HCT116 (cell line): ENCODE data around the gene MCAM. TPM values are rescaled to one million over a fixed set of nuclear protein-coding genes. Genes with fewer than 3 reads are reported as not detected.

Experiments
- ATAC-seq: fragments of 200-7000 bp; cut with Tn5 transposase; 2 replicates; pipeline ENCODE4 v1.9.1; 2020; ENCODE audit warnings: mild to moderate bottlenecking, moderate library complexity
- BruUV-seq: library from RNA; stranded (reverse); fragments of 400-500 nt; replicated peaks from 2 replicates; lab custom pipeline; 2021; lab: Mats Ljungman, UMichigan
- CTCF ChIA-PET: fragments of 300-600 bp; sonication (Branson Sonifier 250); formaldehyde crosslinking; loops from one replicate; lab custom pipeline; 2021; ENCODE audit warnings: antibody characterized with exemption; lab: Charles Lee
- POLR2A ChIA-PET: fragments of 300-600, 350-600 bp; sonication (Branson Sonifier 250); formaldehyde crosslinking; loops from one replicate; lab custom pipeline; 2021; ENCODE audit warnings: antibody characterized with exemption; lab: Charles Lee
- RAD21 ChIA-PET, 2 experiments: fragments of 300-600 bp; sonication (Branson Sonifier 250); formaldehyde crosslinking; loops; one replicate each; lab custom pipeline; 2023; ENCODE audit warnings: low total read pairs in 2 of 2; ENCODE audit not compliant: uncharacterized antibody in 2 of 2, unreplicated experiment in 2 of 2, low non-redundant PET in 1 of 2; lab: Charles Lee
- DNase-seq: peaks from one replicate; pipeline ENCODE4 v3.0.0-alpha.2; 2010; ENCODE audit warnings: low read depth, low spot score
- H2AFZ ChIP-seq: fragments of 200-600 bp; shearing (Covaris generic), sonication (generic); 2 replicates; pipeline ENCODE4 v1.6.1; 2017; ENCODE audit warnings: low read depth, mixed run types, mixed read lengths, antibody characterized with exemption, low read length; ENCODE audit not compliant: poor library complexity, severe bottlenecking
- H3K27ac ChIP-seq: 2 replicates; pipeline ENCODE4 v1.5.1; 2012; ENCODE audit warnings: low read depth, low read length
- H3K27me3 ChIP-seq: fragments of 200-600 bp; sonication (generic); 2 replicates; pipeline ENCODE4 v1.6.1; 2016; ENCODE audit warnings: mixed run types, low read length, mixed read lengths; ENCODE audit not compliant: insufficient read depth
- H3K36me3 ChIP-seq, 2 experiments: fragments of 200-500 bp in 1 of 2; fragments of 200-600 bp in 1 of 2; sonication (Bioruptor generic) in 1 of 2; sonication (generic) in 1 of 2; 2 replicates each; pipeline versions ENCODE4 v1.5.1 to v1.6.1; 2014 to 2016; ENCODE audit warnings: low read length in 2 of 2, inconsistent platforms in 1 of 2, mixed read lengths in 1 of 2, mixed run types in 1 of 2; ENCODE audit not compliant: insufficient read depth in 2 of 2, control insufficient read depth in 1 of 2
- H3K4me1 ChIP-seq, 2 experiments: fragments of 200-600 bp in 1 of 2; sonication (generic) in 1 of 2; 2 replicates each; pipeline versions ENCODE4 v1.5.1 to v1.6.1; 2012 to 2017; ENCODE audit warnings: low read length in 2 of 2, inconsistent platforms in 1 of 2, mild to moderate bottlenecking in 1 of 2, mixed read lengths in 1 of 2, mixed run types in 1 of 2, moderate library complexity in 1 of 2; ENCODE audit not compliant: insufficient read depth in 2 of 2, control insufficient read depth in 1 of 2
- H3K4me2 ChIP-seq: fragments of 200-600 bp; sonication (generic); 2 replicates; pipeline ENCODE4 v1.6.1; 2017; ENCODE audit warnings: mixed run types, low read length, mixed read lengths
- H3K4me3 ChIP-seq, 2 experiments: fragments of 200-600 bp in 1 of 2; sonication (generic) in 1 of 2; replicated peaks in 1 of 2; 2 replicates each; pipeline ENCODE4 v1.5.1; 2011 to 2016; ENCODE audit warnings: low read length in 2 of 2, control low read depth in 1 of 2, low read depth in 1 of 2, mild to moderate bottlenecking in 1 of 2, mixed read lengths in 1 of 2, mixed run types in 1 of 2
- H3K79me2 ChIP-seq: fragments of 200-600 bp; sonication (generic); 2 replicates; pipeline ENCODE4 v1.6.1; 2017; ENCODE audit warnings: mild to moderate bottlenecking, mixed run types, low read length, moderate library complexity, mixed read lengths; ENCODE audit not compliant: insufficient read depth
- H3K9ac ChIP-seq: fragments of 200-600 bp; sonication (generic); 2 replicates; pipeline ENCODE4 v1.6.1; 2016; ENCODE audit warnings: low read length, mixed read lengths
- H3K9me2 ChIP-seq: fragments of 200-600 bp; sonication (generic), shearing (Covaris generic); 2 replicates; pipeline ENCODE4 v1.6.1; 2017; ENCODE audit warnings: mixed run types, mild to moderate bottlenecking, moderate library complexity; ENCODE audit not compliant: insufficient read depth
- H3K9me3 ChIP-seq, 2 experiments: fragments of 200-500 bp in 1 of 2; fragments of 200-600 bp in 1 of 2; sonication (Bioruptor generic) in 1 of 2; sonication (generic) in 1 of 2; 2 replicates each; pipeline ENCODE4 v1.6.1; 2014 to 2017; ENCODE audit warnings: low read length in 2 of 2, mixed read lengths in 2 of 2, inconsistent platforms in 1 of 2, low read depth in 1 of 2, mild to moderate bottlenecking in 1 of 2, mixed run types in 1 of 2, moderate library complexity in 1 of 2; ENCODE audit not compliant: control insufficient read depth in 1 of 2, insufficient read depth in 1 of 2
- H4K20me1 ChIP-seq: fragments of 200-600 bp; sonication (generic), shearing (Covaris generic); 2 replicates; pipeline ENCODE4 v1.6.1; 2017; ENCODE audit warnings: mixed run types, mild to moderate bottlenecking, moderate library complexity; ENCODE audit not compliant: insufficient read depth
- ATF3 ChIP-seq: IDR thresholded peaks from 2 replicates; pipeline ENCODE4 v1.6.1; 2012
- EGR1 ChIP-seq: IDR thresholded peaks from 2 replicates; pipeline ENCODE4 v1.6.1; 2012; ENCODE audit warnings: low read depth
- EZH2 ChIP-seq: fragments of 200-600 bp; sonication (generic); IDR thresholded peaks from 2 replicates; pipeline ENCODE4 v1.6.1; 2017; ENCODE audit warnings: antibody characterized with exemption, mixed run types
- EZH2phosphoT487 ChIP-seq: fragments of 200-600 bp; IDR thresholded peaks from 2 replicates; pipeline ENCODE4 v1.6.1; 2018; ENCODE audit warnings: antibody characterized with exemption, borderline replicate concordance
- FOSL1 ChIP-seq: IDR thresholded peaks from 2 replicates; pipeline ENCODE4 v1.6.1; 2012; ENCODE audit warnings: low read depth
- MAX ChIP-seq: IDR thresholded peaks from 2 replicates; pipeline ENCODE4 v1.6.1; 2012
- SIN3A ChIP-seq: IDR thresholded peaks from 2 replicates; pipeline ENCODE4 v1.6.1; 2012; ENCODE audit warnings: low read depth
- SP1 ChIP-seq: IDR thresholded peaks from 2 replicates; pipeline ENCODE4 v1.6.1; 2012; ENCODE audit warnings: low read depth
- SRF ChIP-seq: IDR thresholded peaks from 2 replicates; pipeline ENCODE4 v1.6.1; 2012; ENCODE audit warnings: low read depth
- YY1 ChIP-seq: IDR thresholded peaks from 2 replicates; pipeline ENCODE4 v1.6.1; 2011; ENCODE audit warnings: low read length, low read depth, moderate library complexity, mild to moderate bottlenecking; ENCODE audit not compliant: insufficient replicate concordance; ENCODE audit errors: extremely low read depth
- ZBTB33 ChIP-seq: IDR thresholded peaks from 2 replicates; pipeline ENCODE4 v1.6.1; 2011; ENCODE audit warnings: mild to moderate bottlenecking, low read length, moderate library complexity; ENCODE audit not compliant: insufficient replicate concordance; ENCODE audit errors: extremely low read depth
- ZFX ChIP-seq: fragments of 450-650 bp; IDR thresholded peaks from 2 replicates; pipeline ENCODE4 v1.6.1; 2017
- ZNF274 ChIP-seq: fragments of 200-500 bp; sonication (Bioruptor generic); IDR thresholded peaks from 2 replicates; pipeline ENCODE4 v1.6.1; 2014; ENCODE audit warnings: mild to moderate bottlenecking, low read depth, low read length, inconsistent platforms
- intact Hi-C: fragments of 100-400 bp; cut with micrococcal nuclease; formaldehyde crosslinking; loops from 2 replicates; pipeline ENCODE4 v1.10.0; 2022
- total RNA-seq: library from RNA; stranded (reverse); gene quantifications from one replicate; pipeline ENCODE4 v1.2.1, GENCODE V29; 2021; ENCODE audit not compliant: unreplicated experiment
- TF ChIP-seq, protein P1 (sequence below): IDR thresholded peaks from 2 replicates; pipeline ENCODE4 v1.6.1; 2012; ENCODE audit warnings: low read depth

MCAM gene
- total RNA-seq, 1 experiment from 2014 or later, result 17.4 TPM

- CTCF ChIA-PET, result no interaction called here
- Histone ChIP-seq H3K4me3 (no peak overlapping the region), H3K27ac (no peak overlapping the region), H3K36me3 (peaks cover 24 to 34% of the 10 kb centered on the region in 2 experiments), H3K4me2 (no peak overlapping the region), H3K79me2 (no peaks in the 10 kb centered on the region), H3K9me2 (no peaks in the 10 kb centered on the region), H3K9me3 (no peaks in the 10 kb centered on the region), H3K4me1 (no peaks in the 10 kb centered on the region), H3K27me3 (no peaks in the 10 kb centered on the region), H2AFZ (no peak overlapping the region), H3K9ac (no peak overlapping the region), H4K20me1 (no peaks in the 10 kb centered on the region)
- ATAC-seq, result no peak
- POLR2A ChIA-PET, result no interaction called here
- DNase-seq, result no peak
- intact Hi-C loops, result no loop called here
- RAD21 ChIA-PET, result no interaction called here
- no TSS peak for BruUV-seq
- TF ChIP-seq EZH2phosphoT487, result no peak
These were observed 16.5 kb downstream of the MCAM start for GRCh38 chr11:119300198-119300964.

GRCh38 chr11:119299416-119299815 lies 17.5 kb downstream of the MCAM start:
- Histone ChIP-seq H3K9me2 (no peaks in the 10 kb centered on the region), H3K36me3 (peaks cover 24 to 34% of the 10 kb centered on the region in 2 experiments), H3K9me3 (no peaks in the 10 kb centered on the region), H3K9ac (no peak overlapping the region), H3K79me2 (no peaks in the 10 kb centered on the region), H3K27ac (no peak overlapping the region), H4K20me1 (no peaks in the 10 kb centered on the region), H3K4me1 (peaks cover 0 to 4% of the 10 kb centered on the region in 2 experiments; a peak in 2 of 4 replicates), H3K27me3 (no peaks in the 10 kb centered on the region), H3K4me2 (no peak overlapping the region), H2AFZ (no peak overlapping the region), H3K4me3 (no peak overlapping the region)
- ATAC-seq (no peak), DNase-seq (no peak)
- ChIA-PET RAD21 (no interaction called here), CTCF (no interaction called here), POLR2A (no interaction called here)
- intact Hi-C loops, result loop anchor here (10.0 kb wide), 1 partner anchor 195 kb away; the partner anchor contains the start of genes C2CD2L and DPAGT1
- TF ChIP-seq SIN3A (no peak), EZH2phosphoT487 (no peak), EGR1 (no peak), FOSL1 (no peak), MAX (no peak), SP1 (no peak), ZBTB33 (no peak), SRF (no peak), ATF3 (no peak), ZNF274 (no peak), ZFX (no peak), YY1 (no peak), EZH2 (no peak)
- TF ChIP-seq, protein P1, sequence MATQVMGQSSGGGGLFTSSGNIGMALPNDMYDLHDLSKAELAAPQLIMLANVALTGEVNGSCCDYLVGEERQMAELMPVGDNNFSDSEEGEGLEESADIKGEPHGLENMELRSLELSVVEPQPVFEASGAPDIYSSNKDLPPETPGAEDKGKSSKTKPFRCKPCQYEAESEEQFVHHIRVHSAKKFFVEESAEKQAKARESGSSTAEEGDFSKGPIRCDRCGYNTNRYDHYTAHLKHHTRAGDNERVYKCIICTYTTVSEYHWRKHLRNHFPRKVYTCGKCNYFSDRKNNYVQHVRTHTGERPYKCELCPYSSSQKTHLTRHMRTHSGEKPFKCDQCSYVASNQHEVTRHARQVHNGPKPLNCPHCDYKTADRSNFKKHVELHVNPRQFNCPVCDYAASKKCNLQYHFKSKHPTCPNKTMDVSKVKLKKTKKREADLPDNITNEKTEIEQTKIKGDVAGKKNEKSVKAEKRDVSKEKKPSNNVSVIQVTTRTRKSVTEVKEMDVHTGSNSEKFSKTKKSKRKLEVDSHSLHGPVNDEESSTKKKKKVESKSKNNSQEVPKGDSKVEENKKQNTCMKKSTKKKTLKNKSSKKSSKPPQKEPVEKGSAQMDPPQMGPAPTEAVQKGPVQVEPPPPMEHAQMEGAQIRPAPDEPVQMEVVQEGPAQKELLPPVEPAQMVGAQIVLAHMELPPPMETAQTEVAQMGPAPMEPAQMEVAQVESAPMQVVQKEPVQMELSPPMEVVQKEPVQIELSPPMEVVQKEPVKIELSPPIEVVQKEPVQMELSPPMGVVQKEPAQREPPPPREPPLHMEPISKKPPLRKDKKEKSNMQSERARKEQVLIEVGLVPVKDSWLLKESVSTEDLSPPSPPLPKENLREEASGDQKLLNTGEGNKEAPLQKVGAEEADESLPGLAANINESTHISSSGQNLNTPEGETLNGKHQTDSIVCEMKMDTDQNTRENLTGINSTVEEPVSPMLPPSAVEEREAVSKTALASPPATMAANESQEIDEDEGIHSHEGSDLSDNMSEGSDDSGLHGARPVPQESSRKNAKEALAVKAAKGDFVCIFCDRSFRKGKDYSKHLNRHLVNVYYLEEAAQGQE, result no peak
- no TSS peak for BruUV-seq
